ENCODE data around the gene PPP4R4. TPM values are rescaled to one million over a fixed set of nuclear protein-coding genes. Genes with fewer than 3 reads are reported as not detected.

The PPP4R4 gene
- total and polyA plus RNA-seq, 4 donors, result 1.6 to 25.9 (median 3.8) TPM

GRCh38 chr14:94176808-94177207 is 2.7 kb downstream of the PPP4R4 start:
- 69 to 80% methylated on average over 3 of the region's 3 CpGs for WGBS, 2 donors
- no peak for TF ChIP-seq CTCF (IDR thresholded peaks at IDR 0.05; ENCODE audit: control extremely low read depth, extremely low read depth)
- Histone ChIP-seq H3K9me3 (ENCODE audit: control insufficient read depth in 4 of 4, insufficient read depth in 3 of 4, low read length in 3 of 4) (no peaks in the 10 kb centered on the region), H3K4me3 (no peak overlapping the region), H3K27ac (ENCODE audit: low read depth in 1 of 2, low read length in 1 of 2) (no peak overlapping the region), H3K9ac (ENCODE audit: insufficient read depth in 1 of 2, low read length in 2 of 2) (no peak overlapping the region), H3K36me3 (ENCODE audit: control insufficient read depth in 4 of 4, insufficient read depth in 4 of 4, low read length in 4 of 4) (no peaks in the 10 kb centered on the region), H3K4me1 (ENCODE audit: control insufficient read depth in 5 of 5, insufficient read depth in 5 of 5, low read length in 5 of 5) (peaks cover 0 to 10% (median 0%) of the 10 kb centered on the region in 5 donors), H3K27me3 (ENCODE audit: control insufficient read depth in 3 of 3, insufficient read depth in 3 of 3, low read length in 2 of 3) (peaks cover 0 to 66% (median 59%) of the 10 kb centered on the region in 3 donors)
- ATAC-seq (ENCODE audit: insufficient read depth, low FRiP score) (no peak), DNase-seq (no peak)

DNA sequence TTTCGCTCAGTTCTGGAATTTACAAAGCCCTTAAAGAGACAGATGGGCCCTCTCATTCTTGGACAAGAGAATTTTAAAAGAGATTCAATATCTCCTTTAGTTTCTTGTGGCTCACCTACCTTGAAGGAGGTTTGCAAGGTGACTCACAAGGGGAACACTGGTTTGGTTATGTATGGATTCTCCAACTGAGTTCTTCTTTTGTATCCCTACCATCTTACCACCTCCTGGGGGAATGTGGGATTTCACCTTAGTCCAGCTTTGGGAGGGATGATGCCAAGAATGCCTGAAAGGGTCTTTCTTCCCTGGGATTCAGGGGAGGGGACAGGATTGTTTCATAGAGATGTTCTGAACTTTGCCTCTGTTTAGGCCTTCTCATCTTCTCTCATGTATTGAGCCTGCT is 3.7 kb downstream of the PPP4R4 start:
- no peaks in the 10 kb centered on the region for H3K36me3 ChIP-seq (ENCODE audit: control insufficient read depth in 4 of 4, insufficient read depth in 4 of 4, low read length in 4 of 4)
- DNase-seq (no peak), ATAC-seq (ENCODE audit: insufficient read depth, low FRiP score) (no peak)
- WGBS, 2 donors, result 80 to 93% methylated on average over 1 of the region's 1 CpG
- H3K27me3 ChIP-seq (ENCODE audit: control insufficient read depth in 3 of 3, insufficient read depth in 3 of 3, low read length in 2 of 3), result peaks cover 0 to 58% (median 53%) of the 10 kb centered on the region in 3 donors
- H3K27ac ChIP-seq (ENCODE audit: low read depth in 1 of 2, low read length in 1 of 2), result no peak overlapping the region
- peaks cover 0 to 10% (median 0%) of the 10 kb centered on the region in 5 donors for H3K4me1 ChIP-seq (ENCODE audit: control insufficient read depth in 5 of 5, insufficient read depth in 5 of 5, low read length in 5 of 5)
- no peak overlapping the region for H3K4me3 ChIP-seq
- H3K9me3 ChIP-seq (ENCODE audit: control insufficient read depth in 4 of 4, insufficient read depth in 3 of 4, low read length in 3 of 4), result no peaks in the 10 kb centered on the region
- H3K9ac ChIP-seq (ENCODE audit: insufficient read depth in 1 of 2, low read length in 2 of 2), result no peak overlapping the region
- no peak for TF ChIP-seq CTCF (IDR thresholded peaks at IDR 0.05; ENCODE audit: control extremely low read depth, extremely low read depth)

GRCh38 chr14:94179244-94179643 is 5.1 kb downstream of the PPP4R4 start:
- ATAC-seq (ENCODE audit: insufficient read depth, low FRiP score) (no peak), DNase-seq (no peak)
- WGBS, 2 donors, result 91 to 94% methylated on average over 2 of the region's 2 CpGs
- TF ChIP-seq CTCF (IDR thresholded peaks at IDR 0.05; ENCODE audit: control extremely low read depth, extremely low read depth), result no peak
- H3K9me3 ChIP-seq (ENCODE audit: control insufficient read depth in 4 of 4, insufficient read depth in 3 of 4, low read length in 3 of 4), result no peaks in the 10 kb centered on the region
- H3K27me3 ChIP-seq (ENCODE audit: control insufficient read depth in 3 of 3, insufficient read depth in 3 of 3, low read length in 2 of 3), result peaks cover 0 to 54% (median 49%) of the 10 kb centered on the region in 3 donors
- H3K36me3 ChIP-seq (ENCODE audit: control insufficient read depth in 4 of 4, insufficient read depth in 4 of 4, low read length in 4 of 4), result no peaks in the 10 kb centered on the region
- H3K4me3 ChIP-seq, result no peak overlapping the region
- H3K27ac ChIP-seq (ENCODE audit: low read depth in 1 of 2, low read length in 1 of 2), result no peak overlapping the region
- H3K9ac ChIP-seq (ENCODE audit: insufficient read depth in 1 of 2, low read length in 2 of 2), result no peak overlapping the region
- peaks cover 0 to 7% (median 0%) of the 10 kb centered on the region in 5 donors for H3K4me1 ChIP-seq (ENCODE audit: control insufficient read depth in 5 of 5, insufficient read depth in 5 of 5, low read length in 5 of 5)

GRCh38 chr14:94180655-94181271 is 6.6 kb downstream of the PPP4R4 start:
- Histone ChIP-seq H3K27ac (ENCODE audit: low read depth in 1 of 2, low read length in 1 of 2) (no peak overlapping the region), H3K36me3 (ENCODE audit: control insufficient read depth in 4 of 4, insufficient read depth in 4 of 4, low read length in 4 of 4) (no peaks in the 10 kb centered on the region), H3K27me3 (ENCODE audit: control insufficient read depth in 3 of 3, insufficient read depth in 3 of 3, low read length in 2 of 3) (peaks cover 0 to 47% (median 42%) of the 10 kb centered on the region in 3 donors), H3K9ac (ENCODE audit: insufficient read depth in 1 of 2, low read length in 2 of 2) (no peak overlapping the region), H3K4me3 (no peak overlapping the region), H3K9me3 (ENCODE audit: control insufficient read depth in 4 of 4, insufficient read depth in 3 of 4, low read length in 3 of 4) (no peaks in the 10 kb centered on the region), H3K4me1 (ENCODE audit: control insufficient read depth in 5 of 5, insufficient read depth in 5 of 5, low read length in 5 of 5) (no peaks in the 10 kb centered on the region)
- peak; percentile 53 for TF ChIP-seq CTCF (IDR thresholded peaks at IDR 0.05; ENCODE audit: control extremely low read depth, extremely low read depth)
- ATAC-seq (ENCODE audit: insufficient read depth, low FRiP score) (peak; percentile 62), DNase-seq (peak in 2 of 3 donors; percentile 66)
- WGBS, 2 donors, result 9 to 12% methylated on average over 4 of the region's 4 CpGs

All from lung (tissue), 12 donors.